GM18526 (cell line): ENCODE measurements around the gene PRKAG2.

ENCODE experiments used
- POLR2A ChIP-seq: IDR thresholded peaks from 3 replicates; pipeline ENCODE4 v1.6.1; 2011; ENCODE audit not compliant: insufficient read length; ENCODE audit errors: extremely low read depth

PRKAG2 gene

DNA sequence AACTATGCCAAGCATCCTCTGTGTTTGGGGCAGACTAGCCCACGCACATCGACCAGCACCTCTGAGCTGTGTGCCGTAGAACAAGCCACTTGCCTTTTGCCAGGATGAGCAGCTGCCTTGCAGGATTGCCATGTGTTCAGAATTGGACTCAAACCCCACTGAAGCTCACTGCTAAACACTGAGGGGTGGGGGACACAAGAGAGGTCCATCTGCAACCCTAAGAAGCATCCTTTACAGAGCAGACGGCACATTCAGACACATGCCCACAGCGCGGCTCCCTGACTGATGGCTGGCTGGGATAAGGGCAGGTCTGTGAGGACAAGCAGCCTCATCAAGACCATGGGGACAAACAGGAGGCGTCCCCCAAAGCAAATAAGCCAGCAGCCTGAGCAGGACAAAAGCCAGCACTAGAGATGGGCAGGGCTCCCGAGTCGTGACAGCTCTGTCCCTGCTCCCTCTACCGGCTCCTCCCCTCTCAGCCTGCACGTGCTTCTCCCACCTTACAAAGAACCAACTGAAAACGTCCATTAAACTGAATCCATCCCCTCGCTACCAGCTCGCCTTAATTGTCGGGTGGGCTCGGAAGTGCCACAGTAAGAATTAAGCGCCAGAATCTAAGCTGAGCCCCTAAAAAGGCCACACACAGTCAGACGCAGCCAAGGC, 114.2 kb downstream of the PRKAG2 start:
- TF ChIP-seq POLR2A, result no peak

DNA sequence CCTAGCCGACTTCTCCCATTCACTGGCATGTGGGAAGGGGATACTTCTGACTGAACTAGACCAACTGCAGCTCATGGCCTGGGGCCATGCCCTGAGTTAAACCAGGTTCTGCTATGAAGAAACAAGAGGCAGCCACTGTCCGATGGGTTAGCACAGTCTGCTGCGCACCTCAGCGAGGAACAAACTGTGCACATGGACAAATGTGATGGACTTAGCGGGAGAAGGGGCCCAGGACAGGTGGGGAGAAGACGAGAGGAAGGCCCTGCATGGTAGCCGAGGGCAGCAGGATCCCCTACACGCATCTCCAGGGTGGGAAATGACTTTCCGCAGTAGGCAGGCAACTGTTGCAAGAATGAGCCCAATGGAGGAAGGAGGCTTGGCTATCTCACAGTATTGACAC, 115.0 kb downstream of the PRKAG2 start:
- TF ChIP-seq POLR2A, result no peak

DNA sequence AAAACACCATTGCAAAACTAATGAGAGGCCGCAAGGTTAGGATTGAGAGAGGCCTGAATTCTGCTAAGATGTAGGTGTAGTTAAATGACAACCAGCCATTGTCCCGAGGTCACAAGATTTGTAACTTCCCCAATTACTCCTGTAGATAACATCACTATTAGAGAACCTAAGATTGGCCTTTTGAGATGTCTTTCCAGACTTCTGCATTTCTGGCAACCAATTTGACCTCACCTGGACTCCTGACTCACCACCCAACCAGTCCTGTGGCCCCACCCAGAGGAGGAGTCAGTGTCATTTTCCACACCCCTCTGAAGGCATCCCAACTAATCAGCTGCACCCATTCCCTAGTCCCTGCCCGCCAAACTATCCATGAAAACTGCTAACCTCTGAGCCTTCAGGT, 115.7 kb downstream of the PRKAG2 start:
- no peak for TF ChIP-seq POLR2A

DNA sequence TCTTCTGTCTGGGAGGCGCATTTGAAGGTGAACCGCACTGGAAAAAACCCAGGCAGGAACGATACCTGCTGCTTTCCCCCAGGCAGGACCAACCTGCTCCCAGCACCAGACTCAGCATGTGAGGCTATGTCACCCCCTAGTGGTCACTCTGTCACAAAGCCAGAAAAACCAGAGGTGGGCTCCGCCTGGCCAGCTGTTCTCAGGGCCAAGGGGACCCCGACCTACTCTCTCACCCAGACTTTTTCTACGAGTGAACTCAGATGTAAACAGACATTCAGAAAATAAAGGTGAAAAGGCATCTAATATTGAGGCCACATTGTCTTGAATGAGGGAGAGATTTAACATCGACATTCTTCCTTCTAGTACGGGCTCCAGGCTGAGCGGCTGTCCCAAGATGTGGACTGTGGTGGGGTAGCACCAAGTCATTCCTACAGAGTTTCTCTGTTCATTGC, 117.3 kb downstream of the PRKAG2 start:
- no peak for TF ChIP-seq POLR2A

DNA sequence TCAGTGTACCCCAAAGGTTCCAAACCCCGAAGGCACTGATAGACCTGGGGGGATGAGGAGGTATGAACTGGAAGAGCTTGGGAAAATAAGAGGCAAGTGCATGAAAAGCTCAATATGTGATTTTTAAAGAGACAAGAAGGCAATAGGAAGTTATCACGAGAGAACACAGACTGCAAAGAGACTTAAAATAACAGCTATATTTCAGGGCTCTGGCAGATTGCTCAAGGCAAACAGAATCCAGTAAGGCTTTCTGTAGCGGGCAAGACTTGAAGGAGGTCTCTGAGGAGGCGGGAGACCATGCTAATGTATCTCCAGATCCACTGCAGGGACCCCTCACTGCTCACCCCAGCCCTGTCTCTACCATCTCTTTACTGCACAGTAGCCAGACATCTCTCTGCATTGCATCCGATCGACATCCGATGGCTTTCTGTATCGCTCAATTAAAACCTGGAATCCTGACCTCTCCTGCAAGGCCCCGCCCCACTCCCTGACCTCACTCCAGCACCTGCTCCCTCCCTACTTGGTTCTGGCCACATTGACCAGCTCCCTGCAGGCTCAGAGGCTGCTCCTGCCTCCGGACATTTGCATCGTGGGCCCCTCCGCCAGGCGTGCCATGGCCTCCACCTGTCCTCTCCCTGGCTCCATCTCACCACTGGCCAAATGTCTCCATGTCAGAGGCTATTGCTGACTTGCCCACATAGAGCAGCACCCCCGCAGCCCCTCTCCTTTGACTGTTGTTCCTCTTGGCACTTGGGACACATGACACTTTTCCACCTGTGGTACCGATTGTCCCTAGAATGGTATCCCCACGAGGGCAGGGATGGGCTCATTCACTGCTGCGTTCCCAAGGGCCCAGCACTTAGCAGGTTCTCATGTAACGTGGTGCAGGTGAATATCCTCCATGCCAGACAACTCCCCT, 118.0 kb downstream of the PRKAG2 start:
- TF ChIP-seq POLR2A, result no peak

DNA sequence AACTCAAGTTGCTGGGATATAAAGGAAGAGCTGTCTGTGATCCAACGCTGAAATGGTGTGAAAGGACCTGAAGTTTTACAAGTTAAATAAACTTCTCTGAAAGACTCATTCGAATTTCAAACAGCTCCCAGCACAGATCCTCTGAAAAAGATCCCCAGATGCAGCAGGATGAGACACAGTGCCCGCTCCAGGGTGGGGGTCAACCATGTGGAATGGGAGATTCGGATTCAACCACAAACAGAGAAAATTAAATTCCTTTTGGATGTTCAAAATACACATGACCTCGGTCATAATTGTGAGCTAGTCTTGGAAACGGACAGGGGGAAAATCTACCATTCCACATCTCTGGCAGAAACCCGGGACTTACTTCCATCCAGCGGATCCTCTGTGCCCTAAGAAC, 119.6 kb downstream of the PRKAG2 start:
- TF ChIP-seq POLR2A, result no peak

DNA sequence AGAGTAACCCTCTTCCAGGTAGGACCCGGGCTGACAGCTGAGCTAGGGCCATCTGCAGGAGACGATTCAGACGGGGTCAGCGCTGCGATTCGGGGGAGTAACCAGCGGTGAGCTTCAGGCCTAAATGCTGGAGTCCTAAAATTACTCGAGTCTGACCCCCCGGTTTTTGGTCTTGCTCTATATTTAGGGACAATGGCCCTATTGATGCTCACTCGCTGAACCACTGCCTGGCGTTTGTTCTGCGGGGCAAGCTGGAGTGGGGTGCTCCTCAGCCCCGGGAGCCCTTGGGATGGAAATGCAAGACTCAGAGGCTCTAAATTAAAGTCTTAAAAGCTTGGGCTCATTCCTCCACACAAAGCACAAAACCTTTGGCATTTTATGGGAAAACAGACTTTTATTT, 120.0 kb downstream of the PRKAG2 start:
- TF ChIP-seq POLR2A, result no peak

DNA sequence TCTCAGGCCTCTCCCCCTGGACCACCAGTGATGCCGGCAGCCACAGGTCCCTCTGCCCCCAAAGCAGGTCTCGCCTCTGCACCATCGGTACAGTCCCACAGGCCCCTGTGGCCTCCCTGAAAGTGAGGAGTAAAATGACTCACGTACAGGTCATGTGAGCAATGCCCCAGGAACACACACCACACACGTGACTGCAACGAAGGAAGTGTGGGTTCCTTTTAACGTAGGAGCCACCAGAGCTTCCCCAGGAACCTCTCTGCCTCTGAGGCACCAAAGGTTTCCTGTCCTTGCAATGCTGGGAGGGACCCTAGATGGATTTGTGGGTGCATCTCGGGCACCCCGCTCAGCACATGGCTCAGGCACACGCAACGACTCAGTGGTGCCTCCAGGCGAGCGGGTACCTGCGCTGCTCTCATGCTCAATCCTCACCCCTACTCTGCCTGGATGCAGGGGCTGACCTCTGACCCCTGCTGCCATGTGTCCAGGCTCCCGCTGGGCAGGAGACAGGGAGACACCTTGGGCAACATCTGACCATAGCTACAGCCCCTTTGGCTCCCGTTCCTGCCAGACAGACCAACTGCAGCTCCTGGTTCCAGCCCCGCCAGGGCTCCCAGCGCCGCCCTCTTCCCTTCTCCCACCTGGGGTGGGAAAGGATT, 120.7 kb downstream of the PRKAG2 start:
- TF ChIP-seq POLR2A, result no peak

DNA sequence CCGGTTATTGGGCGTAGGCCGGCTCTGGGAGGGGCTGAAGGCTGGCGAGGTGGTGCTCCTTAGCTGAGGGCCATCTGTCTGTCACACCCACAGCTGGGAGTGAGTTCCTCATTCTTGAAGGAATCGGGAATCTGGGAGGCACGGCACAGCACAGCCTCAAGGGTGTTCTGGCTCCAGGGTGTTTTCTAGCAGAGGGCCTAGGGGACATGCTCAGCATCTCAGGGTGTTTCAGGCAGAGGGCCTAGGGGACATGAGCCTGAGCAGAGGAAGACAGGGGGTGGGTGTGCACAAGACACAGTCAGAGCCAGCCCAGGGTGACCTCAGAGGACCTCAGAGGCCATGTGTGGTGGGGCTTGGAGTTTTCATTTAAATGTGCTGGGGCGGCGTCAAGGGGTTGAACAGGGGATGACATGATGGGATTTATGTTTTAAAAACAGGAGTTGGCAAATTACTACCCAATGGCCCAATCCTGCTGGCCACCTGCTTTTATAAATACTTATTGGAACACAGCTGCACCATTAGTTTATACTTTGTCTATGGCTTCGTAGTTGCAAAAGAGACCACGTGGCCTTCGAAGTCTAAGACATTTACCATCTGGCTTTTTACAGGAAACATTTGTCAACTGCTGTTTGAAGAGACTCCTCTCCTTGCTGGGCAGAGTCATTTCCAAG, 121.6 kb downstream of the PRKAG2 start:
- no peak for TF ChIP-seq POLR2A

DNA sequence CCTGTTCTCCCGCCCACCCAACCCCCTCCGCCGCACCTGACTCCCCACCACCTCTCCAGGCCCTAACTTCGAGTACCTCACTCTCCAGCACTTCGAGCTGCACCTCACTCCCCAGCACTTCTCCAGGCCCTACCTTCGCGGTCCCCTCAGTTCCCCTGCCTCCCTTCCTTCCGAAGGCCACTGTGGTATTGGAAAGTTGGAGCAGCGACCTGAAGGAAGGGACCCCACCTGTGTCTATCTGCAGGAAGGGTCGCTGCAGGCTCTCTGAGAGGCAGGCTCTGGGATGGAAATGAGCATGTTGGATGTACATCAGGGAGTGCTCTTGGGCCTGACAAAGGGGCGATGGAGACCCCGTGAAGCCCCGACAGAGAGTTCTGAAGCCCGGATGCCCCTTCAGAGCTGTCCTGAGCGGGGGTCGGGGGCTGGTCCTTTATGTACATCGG, 122.2 kb downstream of the PRKAG2 start:
- TF ChIP-seq POLR2A, result no peak

DNA sequence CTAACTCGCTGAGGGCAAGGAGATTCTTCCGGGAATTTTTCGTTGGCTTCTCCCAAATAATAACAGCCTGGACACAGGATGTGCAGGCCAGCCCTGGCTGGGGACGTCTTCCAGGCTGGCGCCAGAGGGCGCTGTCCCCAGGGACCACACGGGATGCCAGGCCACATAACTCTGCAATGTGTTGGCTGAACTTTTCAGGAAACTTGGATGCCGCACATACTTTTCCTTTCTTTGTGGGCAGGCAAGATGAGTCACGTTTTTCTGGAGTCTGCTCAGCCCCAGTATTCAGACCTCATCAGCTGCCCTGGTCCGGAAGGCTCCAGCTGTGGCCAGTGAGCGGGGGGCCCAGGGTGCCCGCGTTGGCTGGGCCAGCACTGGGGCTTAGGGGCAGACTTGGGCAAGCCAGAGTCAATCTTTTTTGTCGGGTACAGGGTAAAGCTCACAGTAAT, 122.7 kb downstream of the PRKAG2 start:
- TF ChIP-seq POLR2A, result no peak

DNA sequence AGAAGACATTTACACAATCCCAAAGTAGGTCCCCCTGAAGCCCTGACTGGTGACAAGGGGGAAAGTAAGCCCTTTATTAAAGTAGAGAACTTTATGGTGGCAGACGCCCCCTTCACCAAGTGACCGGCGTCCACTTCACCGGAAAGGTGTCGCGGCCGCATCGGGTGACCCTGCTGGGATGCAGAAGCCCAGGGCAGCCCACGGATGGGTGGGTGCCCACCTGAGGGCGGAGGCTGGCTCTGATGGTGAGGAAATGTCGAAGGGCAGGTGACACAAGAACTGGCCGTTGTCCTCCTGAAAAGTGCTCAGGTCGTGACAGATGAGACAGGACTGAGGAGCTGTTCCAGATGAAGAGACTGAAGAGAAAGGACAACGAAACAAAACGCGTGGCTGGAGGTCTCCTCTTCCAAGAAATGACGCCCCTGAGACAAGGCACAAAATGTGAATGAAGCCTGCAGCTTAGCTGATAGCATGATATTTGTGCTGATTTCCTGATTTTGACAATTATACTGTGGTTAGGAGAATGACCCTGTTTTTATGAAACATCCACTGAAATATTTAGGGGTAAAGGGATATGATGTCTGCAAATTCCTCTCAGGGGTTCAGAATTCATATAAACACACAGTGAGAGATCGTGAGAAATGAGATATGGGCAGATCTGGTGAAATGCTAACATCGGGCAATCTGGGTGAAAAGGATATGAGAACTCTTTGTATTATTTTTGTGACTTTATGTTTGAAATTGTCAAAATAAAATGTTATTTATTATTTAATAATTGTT, 123.9 kb downstream of the PRKAG2 start:
- TF ChIP-seq POLR2A, result no peak

DNA sequence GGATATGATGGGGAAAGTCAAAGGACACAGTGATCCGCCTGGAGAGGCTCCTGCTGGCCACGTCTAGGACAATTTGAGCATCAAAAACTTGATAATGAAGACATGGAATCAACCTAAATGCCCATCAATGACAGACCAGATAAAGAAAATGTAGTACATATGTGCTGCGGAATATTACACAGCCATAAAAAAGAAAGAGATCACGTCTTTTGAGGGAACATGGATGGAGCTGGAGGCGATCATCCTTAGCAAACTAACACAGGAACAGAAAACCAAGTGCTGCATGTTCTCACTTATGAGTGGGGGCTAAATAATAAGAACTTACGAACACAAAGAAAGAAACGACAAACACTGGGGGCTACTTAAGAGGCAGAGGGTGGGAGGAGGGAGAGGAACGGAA, 124.9 kb downstream of the PRKAG2 start:
- no peak for TF ChIP-seq POLR2A

DNA sequence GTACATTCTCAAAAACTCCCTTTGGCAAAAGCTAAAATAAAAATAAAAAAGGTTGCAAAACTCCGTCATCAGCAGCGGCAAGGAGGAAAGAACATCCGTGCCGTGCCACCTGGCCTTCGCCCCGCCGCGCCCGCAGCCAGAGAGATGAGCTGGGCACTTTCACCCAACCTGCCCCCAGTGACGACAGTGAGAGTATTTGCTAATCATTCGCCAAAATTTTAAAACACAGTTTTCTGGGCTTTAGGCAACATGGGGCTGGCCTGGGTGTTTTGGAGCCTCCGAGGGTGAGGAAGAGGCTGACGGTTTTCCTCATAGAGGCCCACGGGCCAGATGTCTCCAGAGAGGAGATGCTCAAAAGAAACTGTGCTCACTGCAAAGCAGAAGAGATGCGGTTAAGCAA, 128.2 kb downstream of the PRKAG2 start:
- TF ChIP-seq POLR2A, result no peak
